RWPE1 (cell line): ENCODE data around the gene KLHL36.
"Not testable (repeated sequence)": the region's sequence is repeated elsewhere in the genome, so short reads cannot be mapped to it uniquely, and the experiment has no call there.

Experiments used
- CTCF ChIA-PET: fragments of 350-600 bp; sonication (Branson Sonifier 250); formaldehyde crosslinking; extraction: SDS; loops from one replicate; lab custom pipeline; 2021; lab: Yijun Ruan, JAX
- POLR2A ChIA-PET: fragments of 400-600 bp; formaldehyde crosslinking; extraction: SDS; loops from one replicate; lab custom pipeline; 2020; ENCODE audit warnings: antibody characterized with exemption; ENCODE audit not compliant: low non-redundant PET; lab: Yijun Ruan, JAX
- DNase-seq: peaks from one replicate; pipeline ENCODE4 v3.0.0; 2012; ENCODE audit warnings: low spot score
- H3K27ac ChIP-seq: fragments of 450-650 bp; 2 replicates; pipeline ENCODE4 v1.5.1; 2017
- CTCF ChIP-seq: fragments of 450-650 bp; conservative IDR thresholded peaks from 2 replicates; pipeline ENCODE4 v1.5.1; 2017; ENCODE audit warnings: low read depth, mild to moderate bottlenecking

KLHL36 gene

GRCh38 chr16:84618581-84619460 is 29.5 kb upstream of the KLHL36 start:
- H3K27ac ChIP-seq, result peak overlapping the region; percentile 96
- peak; percentile 87 for DNase-seq
- ChIA-PET POLR2A (interaction anchor here (0.7 kb wide), 1 partner anchor 462 kb away, joined by 3 read pairs; no protein-coding TSS in a partner anchor), CTCF (interaction anchor here (1.4 to 1.9 kb wide), 2 partner anchors 107 to 113 kb away, joined by 5 to 7 read pairs; no protein-coding TSS in a partner anchor)
- no peak for TF ChIP-seq CTCF

GRCh38 chr16:84620913-84621312 is 27.4 kb upstream of the KLHL36 start:
- POLR2A ChIA-PET, DNase-seq: not testable (repeated sequence)
- peak overlapping the region; percentile 55 for H3K27ac ChIP-seq
- CTCF ChIA-PET, result interaction anchor here (0.6 to 2.8 kb wide), 6 partner anchors 52 to 120 kb away, joined by 3 to 15 read pairs (median 3); no protein-coding TSS in a partner anchor

- no peak overlapping the region for H3K27ac ChIP-seq
- DNase-seq, result no peak
- TF ChIP-seq CTCF, result no peak
- CTCF ChIA-PET, result interaction anchor here (0.6 kb wide), 2 partner anchors 14 to 68 kb away, joined by 4 read pairs; no protein-coding TSS in a partner anchor
- POLR2A ChIA-PET, result no interaction called here
These were observed 22.8 kb upstream of the KLHL36 start for GRCh38 chr16:84625556-84625955.

- no peak for DNase-seq
- ChIA-PET CTCF (interaction anchor here (0.8 kb wide), 1 partner anchor 122 kb away, joined by 3 read pairs; no protein-coding TSS in a partner anchor), POLR2A (no interaction called here)
- H3K27ac ChIP-seq, result no peak overlapping the region
- no peak for TF ChIP-seq CTCF
These were observed 20.0 kb upstream of the KLHL36 start for GRCh38 chr16:84628226-84628731.

- H3K27ac ChIP-seq, result no peak overlapping the region
- no peak for DNase-seq
- ChIA-PET CTCF (interaction anchor here (0.6 kb wide), 1 partner anchor 38 kb away, joined by 3 read pairs; no protein-coding TSS in a partner anchor), POLR2A (no interaction called here)
- TF ChIP-seq CTCF, result no peak
These were observed 18.7 kb upstream of the KLHL36 start for GRCh38 chr16:84629580-84629979.

- DNase-seq, result no peak
- TF ChIP-seq CTCF, result no peak
- no peak overlapping the region for H3K27ac ChIP-seq
- ChIA-PET CTCF (interaction anchor here (0.6 kb wide), 1 partner anchor 38 kb away, joined by 3 read pairs; no protein-coding TSS in a partner anchor), POLR2A (no interaction called here)
These were observed 18.3 kb upstream of the KLHL36 start for GRCh38 chr16:84630009-84630408.
